GM19397 (cell line): ENCODE data around the gene MRPS35.
A peak's percentile ranks its signal among the peaks of the same experiment; 100 is the strongest.
"Not testable (repeated sequence)": the region's sequence is repeated elsewhere in the genome, so short reads cannot be mapped to it uniquely, and the experiment has no call there.

Experiments used
- ATAC-seq: cut with Tn5 transposase; IDR thresholded peaks from one replicate; pipeline ENCODE4 v1.9.1; 2021; ENCODE audit warnings: mild to moderate bottlenecking, moderate library complexity; ENCODE audit not compliant: unreplicated experiment

Gene MRPS35

DNA sequence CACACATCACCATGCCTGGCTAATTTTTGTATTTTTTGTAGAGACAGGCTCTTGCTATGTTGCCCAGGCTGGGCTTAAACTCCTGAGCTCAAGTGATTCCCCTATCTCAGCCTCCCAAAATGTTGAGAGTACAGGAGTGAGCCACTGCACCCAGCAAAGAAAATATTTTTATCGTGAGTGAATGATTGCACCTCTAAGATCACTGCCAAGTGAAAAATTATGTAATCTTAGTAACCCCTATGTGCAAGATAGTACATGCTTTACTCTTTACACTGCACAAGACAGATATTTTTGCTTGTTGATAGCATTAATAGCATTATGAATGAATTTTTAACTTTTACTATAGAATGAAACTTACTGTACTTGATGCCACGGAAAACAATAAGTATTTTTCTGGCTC lies 3.4 kb upstream of the MRPS35 start:
- no peak for ATAC-seq

DNA sequence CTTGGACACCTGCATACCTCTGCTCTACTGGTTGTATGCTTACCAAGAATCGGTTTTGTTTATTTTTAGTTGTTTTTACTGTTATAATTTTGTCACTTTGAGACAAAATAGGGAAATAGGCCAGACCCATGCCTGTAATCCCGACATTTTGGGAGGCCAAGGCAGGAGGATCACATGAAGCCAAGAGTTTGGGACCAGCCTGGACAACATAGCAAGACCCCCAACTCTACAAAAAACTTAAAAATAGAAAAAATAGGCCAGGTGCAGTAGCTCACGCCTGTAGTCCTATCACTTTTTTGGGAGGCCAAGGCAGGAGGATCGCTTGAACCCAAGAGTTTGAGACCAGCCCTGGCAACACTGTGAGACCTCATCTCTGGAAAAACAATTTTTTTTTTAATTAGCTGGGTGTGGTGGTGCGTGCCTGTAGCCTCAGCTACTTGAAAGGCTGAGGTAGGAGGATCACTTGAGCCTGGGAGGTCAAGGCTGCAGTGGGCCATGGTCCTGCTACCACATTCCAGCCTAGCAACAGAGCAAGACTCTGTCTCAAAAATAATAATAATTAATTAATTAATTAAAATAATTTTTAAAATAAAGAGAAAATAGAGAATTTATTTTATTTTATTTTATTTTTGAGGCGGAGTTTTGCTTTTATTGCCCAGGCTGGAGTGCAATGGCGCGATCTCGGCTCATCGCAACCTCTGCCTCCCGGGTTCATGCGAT lies 1.3 kb upstream of the MRPS35 start:
- no peak for ATAC-seq

DNA sequence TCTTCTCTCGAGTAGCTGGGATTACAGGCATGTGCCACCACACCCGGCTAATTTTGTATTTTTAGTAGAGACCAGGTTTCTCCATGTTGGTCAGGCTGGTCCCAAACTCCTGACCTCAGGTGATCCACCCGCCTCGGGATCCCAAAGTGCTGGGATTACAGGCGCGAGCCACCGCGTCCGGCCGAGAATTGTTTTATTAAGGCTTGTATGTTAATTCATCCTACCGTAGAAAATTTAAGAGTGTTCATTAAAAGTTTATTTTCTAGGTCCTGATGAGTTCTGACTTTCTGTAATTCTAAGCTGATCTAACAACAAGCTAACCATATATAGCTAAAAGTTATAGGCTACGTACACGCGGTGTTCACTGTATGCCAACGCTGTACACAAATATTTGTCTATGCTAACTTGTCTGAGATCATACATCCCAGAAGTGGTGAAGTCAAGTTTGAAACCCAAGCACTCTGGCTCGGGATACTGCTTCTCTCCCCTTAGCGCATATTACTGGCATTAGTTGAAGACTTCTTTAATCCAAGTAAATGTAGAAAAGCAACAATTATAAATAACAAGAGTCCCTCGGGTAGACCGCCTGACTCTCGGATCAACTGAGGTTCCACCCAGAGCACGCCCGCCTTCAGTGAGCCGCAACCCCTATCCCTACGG lies 570 bp upstream of the MRPS35 start:
- peak; percentile 42 for ATAC-seq

DNA sequence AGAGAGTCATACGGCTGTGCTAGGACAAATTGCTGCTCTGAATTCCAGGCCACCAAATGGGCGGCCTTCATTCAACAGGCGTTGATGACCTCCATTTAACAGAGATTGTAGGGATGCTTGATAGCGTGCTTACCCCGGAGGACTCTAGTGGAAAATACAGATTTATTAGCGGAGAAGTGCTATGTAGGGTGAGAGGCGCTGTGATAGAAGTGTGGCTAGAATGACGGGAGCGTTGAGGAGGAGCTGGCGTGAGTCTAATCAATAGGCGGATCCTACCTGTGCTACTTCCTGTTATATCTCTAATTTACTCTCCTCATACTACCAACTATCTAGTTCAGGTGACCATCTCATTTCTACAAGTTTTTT lies 668 bp downstream of the MRPS35 start:
- ATAC-seq = peak; percentile 5

GRCh38 chr12:27711967-27712366 lies 1.3 kb downstream of the MRPS35 start:
- ATAC-seq = no peak

- no peak for ATAC-seq
Measured at GRCh38 chr12:27723212-27723611, 12.6 kb downstream of the MRPS35 start.

GRCh38 chr12:27730097-27730588 lies 19.5 kb downstream of the MRPS35 start:
- no peak for ATAC-seq

GRCh38 chr12:27732281-27732680 lies 21.6 kb downstream of the MRPS35 start:
- no peak for ATAC-seq

- ATAC-seq = no peak
Measured at GRCh38 chr12:27733052-27733656, 22.5 kb downstream of the MRPS35 start.

- no peak for ATAC-seq
Measured at GRCh38 chr12:27733791-27734190, 23.2 kb downstream of the MRPS35 start.

GRCh38 chr12:27734321-27734720 lies 23.7 kb downstream of the MRPS35 start:
- not testable (repeated sequence) for ATAC-seq

DNA sequence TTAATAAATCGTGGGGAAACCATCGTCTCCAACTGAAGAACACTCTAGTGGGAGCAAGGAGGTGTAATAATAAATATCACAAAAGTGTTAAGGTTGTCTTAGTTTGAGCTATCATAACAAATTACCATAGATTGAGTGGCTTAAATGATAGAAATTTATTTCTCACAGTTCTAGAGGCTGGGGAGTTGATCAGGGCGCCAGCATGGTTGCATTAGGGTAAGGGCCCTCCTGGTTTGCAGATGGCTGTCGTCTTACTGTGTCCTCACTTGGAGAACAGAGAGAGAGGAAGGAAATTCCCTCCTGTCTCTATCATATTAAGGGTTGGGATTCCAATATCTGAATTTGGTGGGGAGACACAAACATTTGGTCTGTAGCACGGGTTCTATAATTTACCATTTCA lies 33.0 kb downstream of the MRPS35 start:
- ATAC-seq = no peak

DNA sequence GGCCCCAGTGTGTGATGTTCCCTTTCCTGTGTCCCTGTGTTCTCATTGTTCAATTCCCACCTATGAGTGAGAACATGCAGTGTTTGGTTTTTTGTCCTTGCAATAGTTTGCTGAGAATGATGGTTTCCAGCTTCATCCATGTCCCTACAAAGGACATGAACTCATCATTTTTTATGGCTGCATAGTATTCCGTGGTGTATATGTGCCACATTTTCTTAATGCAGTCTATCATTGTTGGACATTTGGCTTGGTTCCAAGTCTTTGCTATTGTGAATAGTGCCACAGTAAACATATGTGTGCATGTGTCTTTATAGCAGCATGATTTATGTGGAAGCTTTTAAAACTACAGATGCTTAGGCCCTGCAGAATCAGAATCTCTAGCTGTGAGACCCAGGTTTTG lies 35.1 kb downstream of the MRPS35 start:
- not testable (repeated sequence) for ATAC-seq

GRCh38 chr12:27747111-27747820 lies 36.6 kb downstream of the MRPS35 start:
- ATAC-seq = no peak

DNA sequence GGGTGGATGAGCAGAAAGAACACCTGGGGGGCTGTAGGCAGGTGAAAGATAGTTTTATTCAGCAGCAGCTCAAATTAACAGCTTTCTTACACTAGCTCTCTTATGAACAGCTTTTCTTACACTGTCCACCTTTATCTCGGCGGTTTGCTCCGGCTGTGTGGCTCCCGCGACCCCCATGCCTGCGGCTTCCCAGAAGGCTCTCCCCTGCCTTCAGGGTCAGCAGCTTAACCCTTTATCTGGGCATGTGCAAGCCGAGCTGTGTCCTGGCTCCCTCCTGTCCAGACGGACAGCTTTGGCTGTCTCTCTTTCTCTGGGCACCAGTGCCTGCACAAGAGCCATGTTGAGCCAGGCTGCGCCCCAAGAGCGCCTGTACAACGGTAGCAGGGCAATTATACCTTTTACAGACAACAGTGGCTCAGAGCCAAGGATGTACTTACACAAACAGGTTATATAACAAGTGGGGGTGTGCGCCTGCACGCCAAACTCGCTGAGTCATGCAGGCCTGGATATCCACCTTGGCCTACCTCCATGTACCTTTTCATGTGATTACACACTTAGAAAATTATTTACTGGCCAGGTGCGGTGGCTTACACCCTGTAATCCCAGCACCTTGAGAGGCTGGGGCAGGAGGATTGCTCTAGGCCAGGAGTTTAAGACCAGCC lies 40.9 kb downstream of the MRPS35 start:
- no peak for ATAC-seq

DNA sequence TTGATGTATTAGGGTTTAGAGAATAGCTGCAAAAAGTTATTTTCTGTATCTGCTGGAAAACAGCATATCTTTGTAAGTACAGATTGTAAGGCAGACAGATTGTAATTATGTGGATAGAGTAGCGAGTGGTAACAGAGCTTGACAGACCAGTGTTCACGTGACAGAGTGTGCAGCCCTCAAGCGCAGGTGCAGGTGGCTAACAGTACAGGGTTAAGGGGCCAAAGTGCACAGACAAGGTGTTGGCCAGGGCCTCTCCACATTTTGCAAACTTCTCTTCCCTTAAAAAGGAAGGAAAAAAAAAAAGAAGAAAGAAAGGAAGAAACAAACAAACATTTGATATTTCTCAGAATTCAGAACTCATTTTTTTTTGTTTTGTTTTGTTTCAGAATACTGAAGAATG lies 44.2 kb downstream of the MRPS35 start:
- ATAC-seq = no peak

- ATAC-seq = no peak
Measured at GRCh38 chr12:27756670-27757195, 46.1 kb downstream of the MRPS35 start.

DNA sequence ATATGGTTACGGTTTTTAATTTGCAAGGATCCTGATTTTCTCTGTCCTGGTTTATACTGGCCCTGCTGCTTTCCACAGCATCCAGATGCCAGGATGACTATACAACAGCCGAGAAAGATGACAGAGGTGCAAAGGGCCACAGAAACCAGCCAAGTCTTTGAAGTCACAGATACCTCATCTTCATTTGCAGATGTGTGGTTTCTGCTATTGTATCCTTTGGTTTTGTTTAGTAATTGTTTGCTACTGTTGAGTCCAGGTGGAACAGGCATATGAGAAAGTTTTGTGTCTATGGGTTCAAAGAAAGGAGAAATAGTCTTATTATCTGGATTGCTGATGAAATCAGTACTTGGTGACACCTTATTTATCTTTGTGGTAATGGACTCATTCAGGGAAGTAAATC lies 52.1 kb downstream of the MRPS35 start:
- ATAC-seq = no peak

DNA sequence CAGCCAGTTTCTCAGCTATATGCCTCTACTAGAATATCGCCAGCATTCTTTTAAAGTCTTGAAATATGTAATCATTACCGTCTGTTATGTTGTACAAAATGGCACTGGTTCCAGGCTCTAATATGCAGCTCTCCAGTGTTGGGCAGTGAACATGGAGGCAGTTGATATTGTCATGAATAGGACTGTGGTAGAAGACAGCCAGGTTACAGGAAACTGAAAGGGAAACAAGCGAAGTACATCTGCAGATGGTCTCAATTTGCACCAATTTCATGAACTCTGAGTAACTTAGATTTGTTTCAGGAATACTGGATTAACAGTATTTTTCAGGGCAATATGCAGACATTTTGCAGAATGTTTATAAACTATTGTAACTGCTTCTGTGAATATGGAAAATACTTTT lies 56.0 kb downstream of the MRPS35 start:
- ATAC-seq = no peak

DNA sequence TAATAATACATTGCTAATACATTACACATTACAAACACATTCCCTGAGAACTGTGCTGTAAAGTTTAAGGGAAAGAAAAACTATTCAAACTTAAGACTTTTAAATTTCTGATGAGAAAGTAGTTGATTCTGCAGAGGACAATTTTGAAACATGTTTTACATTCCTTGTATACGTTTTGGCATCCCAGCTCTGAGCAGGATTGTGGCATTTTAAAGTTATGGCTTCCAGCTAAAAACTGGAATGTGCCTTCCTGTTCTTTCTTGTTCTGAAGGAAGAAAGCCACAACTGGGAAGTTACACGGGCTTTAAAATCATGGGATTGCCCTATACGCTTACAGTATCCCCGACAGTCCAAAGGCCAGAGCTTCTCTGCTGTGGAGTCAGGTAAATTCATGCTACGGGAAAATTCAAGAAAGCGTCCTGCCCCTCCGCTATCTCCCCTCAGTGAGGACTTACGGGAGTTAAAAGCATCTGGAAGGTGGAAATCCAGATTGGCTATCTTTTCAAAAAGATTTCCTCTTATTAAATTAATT lies 58.6 kb downstream of the MRPS35 start:
- ATAC-seq = no peak
